ENCODE results near the gene NINL.
"Not testable (repeated sequence)": the region's sequence is repeated elsewhere in the genome, so short reads cannot be mapped to it uniquely, and the experiment has no call there.

DNA sequence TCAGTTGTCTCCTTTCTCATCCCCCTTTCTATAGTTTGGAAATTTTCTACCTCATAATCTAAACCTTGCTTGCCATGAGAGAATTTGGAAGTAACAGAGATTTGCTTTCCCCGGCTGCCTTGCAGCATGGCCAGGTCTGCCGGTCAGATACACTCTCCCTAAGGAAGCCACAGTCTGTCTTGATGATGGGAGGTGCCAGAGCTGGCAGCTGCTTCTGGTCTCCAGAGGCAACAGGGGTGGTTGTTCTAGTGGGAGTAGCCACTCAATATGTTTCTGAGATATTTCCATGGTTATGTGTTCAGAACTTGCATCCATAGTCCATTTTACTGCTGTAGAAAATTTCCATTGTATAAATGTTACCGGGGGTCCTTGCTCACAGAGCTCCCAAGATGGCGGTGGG is 5.4 kb upstream of the NINL start:
- TF ChIP-seq, protein P1, sequence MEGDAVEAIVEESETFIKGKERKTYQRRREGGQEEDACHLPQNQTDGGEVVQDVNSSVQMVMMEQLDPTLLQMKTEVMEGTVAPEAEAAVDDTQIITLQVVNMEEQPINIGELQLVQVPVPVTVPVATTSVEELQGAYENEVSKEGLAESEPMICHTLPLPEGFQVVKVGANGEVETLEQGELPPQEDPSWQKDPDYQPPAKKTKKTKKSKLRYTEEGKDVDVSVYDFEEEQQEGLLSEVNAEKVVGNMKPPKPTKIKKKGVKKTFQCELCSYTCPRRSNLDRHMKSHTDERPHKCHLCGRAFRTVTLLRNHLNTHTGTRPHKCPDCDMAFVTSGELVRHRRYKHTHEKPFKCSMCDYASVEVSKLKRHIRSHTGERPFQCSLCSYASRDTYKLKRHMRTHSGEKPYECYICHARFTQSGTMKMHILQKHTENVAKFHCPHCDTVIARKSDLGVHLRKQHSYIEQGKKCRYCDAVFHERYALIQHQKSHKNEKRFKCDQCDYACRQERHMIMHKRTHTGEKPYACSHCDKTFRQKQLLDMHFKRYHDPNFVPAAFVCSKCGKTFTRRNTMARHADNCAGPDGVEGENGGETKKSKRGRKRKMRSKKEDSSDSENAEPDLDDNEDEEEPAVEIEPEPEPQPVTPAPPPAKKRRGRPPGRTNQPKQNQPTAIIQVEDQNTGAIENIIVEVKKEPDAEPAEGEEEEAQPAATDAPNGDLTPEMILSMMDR (IDR thresholded peaks at IDR 0.05): not testable (repeated sequence)
- not testable (repeated sequence) for TF ChIP-seq POLR2A (IDR thresholded peaks at IDR 0.05)

All from Peyer's patch (tissue), 4 donors.